DND-41 (cell line): Measurements from ENCODE around the gene STAT6.

Experiments
- ATAC-seq: fragments of 200-7000 bp; cut with Tn5 transposase; 3 replicates; pipeline ENCODE4 v1.9.1; 2021; ENCODE audit warnings: low read depth; ENCODE audit not compliant: insufficient read depth
- DNase-seq: peaks from one replicate; pipeline ENCODE4 v3.0.0-alpha.2; 2020
- H2AFZ ChIP-seq: 2 replicates; pipeline ENCODE4 v1.6.0; 2012; ENCODE audit warnings: low read depth, low read length
- H3K27ac ChIP-seq: 2 replicates; pipeline ENCODE4 v1.5.1; 2012; ENCODE audit warnings: low read length, inconsistent platforms
- H3K27me3 ChIP-seq: fragments of 200-600 bp; sonication (generic); 2 replicates; pipeline ENCODE4 v1.6.0; 2012; ENCODE audit warnings: low read length, mild to moderate bottlenecking, inconsistent platforms; ENCODE audit not compliant: insufficient read depth, poor library complexity
- H3K36me3 ChIP-seq: 2 replicates; pipeline ENCODE4 v1.5.1; 2012; ENCODE audit warnings: low read length, inconsistent platforms; ENCODE audit not compliant: insufficient read depth
- H3K4me1 ChIP-seq: 2 replicates; pipeline ENCODE4 v1.5.1; 2012; ENCODE audit warnings: mild to moderate bottlenecking, low read length; ENCODE audit not compliant: insufficient read depth
- H3K4me2 ChIP-seq: 2 replicates; pipeline ENCODE4 v1.6.0; 2012; ENCODE audit warnings: mild to moderate bottlenecking, moderate library complexity, low read length, inconsistent platforms; ENCODE audit not compliant: insufficient read depth
- H3K4me3 ChIP-seq, 2 experiments: fragments of 200-600 bp in 1 of 2; shearing (Covaris generic) in 1 of 2; 2 replicates each; pipeline ENCODE4 v1.5.1; 2012 to 2016; ENCODE audit warnings: inconsistent platforms in 2 of 2, low read length in 2 of 2, mild to moderate bottlenecking in 2 of 2, low read depth in 1 of 2, moderate library complexity in 1 of 2
- H3K79me2 ChIP-seq: 2 replicates; pipeline ENCODE4 v1.6.0; 2012; ENCODE audit warnings: low read length, inconsistent platforms; ENCODE audit not compliant: insufficient read depth
- H3K9ac ChIP-seq: 2 replicates; pipeline ENCODE4 v1.6.0; 2012; ENCODE audit warnings: low read depth, mild to moderate bottlenecking, inconsistent platforms, low read length, moderate library complexity
- H3K9me3 ChIP-seq: 2 replicates; pipeline ENCODE4 v1.5.1; 2012; ENCODE audit warnings: low read length, moderate library complexity, mild to moderate bottlenecking, inconsistent platforms; ENCODE audit not compliant: insufficient read depth, severe bottlenecking
- H4K20me1 ChIP-seq: 2 replicates; pipeline ENCODE4 v1.6.0; 2012; ENCODE audit warnings: low read length; ENCODE audit not compliant: insufficient read depth
- CTCF ChIP-seq: IDR thresholded peaks from 2 replicates; pipeline ENCODE4 v1.5.1; 2012; ENCODE audit warnings: borderline replicate concordance, low read length, moderate library complexity, mild to moderate bottlenecking; ENCODE audit not compliant: poor library complexity, severe bottlenecking; ENCODE audit errors: extremely low read depth
- EZH2 ChIP-seq: IDR thresholded peaks from 3 replicates; pipeline ENCODE4 v1.6.1; 2012; ENCODE audit warnings: borderline replicate concordance, low read depth, mild to moderate bottlenecking, moderate library complexity, low read length, inconsistent platforms; ENCODE audit not compliant: severe bottlenecking

Gene STAT6

GRCh38 chr12:57135527-57136326 lies 24.6 kb upstream of the STAT6 start:
- Histone ChIP-seq H3K4me3 (no peak overlapping the region), H3K27ac (no peak overlapping the region), H3K9ac (no peak overlapping the region), H2AFZ (no peak overlapping the region), H3K36me3 (no peaks in the 10 kb centered on the region), H3K9me3 (no peaks in the 10 kb centered on the region), H3K27me3 (peaks cover 17% of the 10 kb centered on the region), H4K20me1 (no peaks in the 10 kb centered on the region), H3K79me2 (no peaks in the 10 kb centered on the region), H3K4me1 (no peaks in the 10 kb centered on the region), H3K4me2 (no peak overlapping the region)
- TF ChIP-seq EZH2 (no peak), CTCF (no peak)
- ATAC-seq (no peak), DNase-seq (no peak)

- H3K36me3 ChIP-seq: no peaks in the 10 kb centered on the region
- ATAC-seq (no peak), DNase-seq (no peak)
- H3K79me2 ChIP-seq: no peaks in the 10 kb centered on the region
- H3K27ac ChIP-seq: no peak overlapping the region
- H3K4me2 ChIP-seq: no peak overlapping the region
- no peaks in the 10 kb centered on the region for H4K20me1 ChIP-seq
- H3K9ac ChIP-seq: no peak overlapping the region
- TF ChIP-seq CTCF (no peak), EZH2 (no peak)
- no peaks in the 10 kb centered on the region for H3K9me3 ChIP-seq
- no peaks in the 10 kb centered on the region for H3K4me1 ChIP-seq
- H2AFZ ChIP-seq: no peak overlapping the region
- H3K4me3 ChIP-seq: no peak overlapping the region
- H3K27me3 ChIP-seq: peaks cover 17% of the 10 kb centered on the region
Observed at GRCh38 chr12:57134949-57135348, 23.8 kb upstream of the STAT6 start.

GRCh38 chr12:57133916-57134315 lies 22.8 kb upstream of the STAT6 start:
- DNase-seq (no peak), ATAC-seq (no peak)
- H3K79me2 ChIP-seq: no peaks in the 10 kb centered on the region
- no peak overlapping the region for H3K27ac ChIP-seq
- peaks cover under 1% of the 10 kb centered on the region; the same call in 1 of the 2 replicates for H3K4me1 ChIP-seq
- no peak overlapping the region for H3K4me2 ChIP-seq
- H3K4me3 ChIP-seq: no peak overlapping the region
- no peaks in the 10 kb centered on the region for H4K20me1 ChIP-seq
- H3K36me3 ChIP-seq: no peaks in the 10 kb centered on the region
- TF ChIP-seq EZH2 (no peak), CTCF (no peak)
- H3K9ac ChIP-seq: no peak overlapping the region
- H3K27me3 ChIP-seq: peaks cover 21% of the 10 kb centered on the region
- no peak overlapping the region for H2AFZ ChIP-seq
- no peaks in the 10 kb centered on the region for H3K9me3 ChIP-seq
